ACHN (cell line): ENCODE data around the gene RNASE13.

ENCODE experiments used
- DNase-seq: peaks from one replicate; pipeline ENCODE4 v3.0.0-alpha.2; 2015
- in situ Hi-C: cut with HindIII; loops from 2 replicates; pipeline ENCODE4 v1.10.0; 2017; ENCODE audit warnings: low sequenced_read_pairs, low pct_ligation_motif_present, low pct_unique_long_range_greater_than_20kb

The RNASE13 gene

DNA sequence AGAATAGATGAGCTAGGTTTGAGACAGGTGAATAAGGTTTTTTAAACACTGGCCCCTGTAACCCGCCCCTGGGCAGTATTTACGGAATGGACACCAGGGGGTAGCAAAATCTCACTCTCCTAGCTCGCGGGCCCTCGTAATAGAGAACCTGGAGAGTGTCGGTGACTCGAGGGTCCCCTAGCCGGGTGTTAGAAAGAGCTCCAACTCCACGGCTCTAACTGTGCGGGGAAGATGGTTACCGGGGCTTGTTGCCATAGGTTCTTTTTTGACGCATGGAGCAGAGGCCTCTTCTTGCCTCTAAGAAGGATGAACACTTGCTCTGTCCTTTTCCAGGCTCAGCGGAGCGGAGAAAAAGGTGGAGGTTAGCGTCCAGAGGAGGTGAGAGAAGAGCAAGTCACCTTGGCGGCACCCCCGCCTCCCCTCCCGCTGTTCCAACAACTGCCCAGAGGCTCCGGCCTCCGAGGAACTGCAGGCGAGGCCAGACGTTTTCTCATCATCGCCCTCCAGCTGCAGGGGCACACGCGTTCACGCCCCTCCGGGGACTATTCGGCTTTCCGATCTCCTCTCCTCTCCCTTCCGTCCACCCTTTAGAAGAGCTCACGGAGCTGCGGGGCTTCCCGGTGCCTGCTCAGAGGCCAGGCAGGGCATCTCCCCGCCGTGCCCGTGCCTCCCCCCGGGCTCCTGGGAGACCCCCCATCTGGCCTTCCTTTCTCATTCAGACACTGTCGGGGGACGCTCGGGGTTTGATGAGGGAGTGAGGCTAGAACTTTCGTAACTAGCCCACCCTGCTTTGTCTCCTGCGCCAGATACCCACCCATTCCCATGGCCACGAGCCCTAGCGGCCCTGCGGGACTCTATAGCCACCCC lies 34.1 kb upstream of the RNASE13 start:
- peak; percentile 67 for DNase-seq
- in situ Hi-C loops: no loop called here

DNA sequence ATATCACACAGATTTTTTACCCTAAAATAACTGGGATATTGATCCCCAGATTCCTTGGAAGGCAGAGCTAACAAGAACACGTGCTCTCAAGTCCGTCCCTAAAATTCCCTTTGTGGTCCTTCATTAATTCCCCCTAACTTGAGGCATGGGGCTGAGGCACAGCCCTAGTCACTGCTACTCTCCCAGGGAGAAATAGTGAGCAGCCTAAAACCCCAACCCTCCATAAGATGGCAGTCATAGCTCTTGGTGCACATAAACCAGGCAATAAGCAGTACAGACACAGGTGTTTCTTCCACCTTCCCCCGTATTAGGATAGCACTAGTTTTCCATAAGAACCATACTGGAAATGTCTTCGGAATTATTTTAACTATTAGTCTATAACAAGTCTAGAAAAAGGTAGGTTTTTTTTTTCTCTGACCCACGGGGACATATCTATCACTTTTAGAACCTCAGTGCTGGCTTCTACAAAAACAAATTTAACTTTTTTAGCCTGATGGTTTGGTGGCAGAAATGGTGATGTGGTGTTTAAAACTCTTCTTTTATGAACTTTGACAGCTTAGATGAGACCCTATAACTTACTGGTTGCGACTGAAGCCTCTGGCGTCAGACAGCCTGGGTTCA lies 32.4 kb upstream of the RNASE13 start:
- DNase-seq: peak; percentile 30
- in situ Hi-C loops: no loop called here

DNA sequence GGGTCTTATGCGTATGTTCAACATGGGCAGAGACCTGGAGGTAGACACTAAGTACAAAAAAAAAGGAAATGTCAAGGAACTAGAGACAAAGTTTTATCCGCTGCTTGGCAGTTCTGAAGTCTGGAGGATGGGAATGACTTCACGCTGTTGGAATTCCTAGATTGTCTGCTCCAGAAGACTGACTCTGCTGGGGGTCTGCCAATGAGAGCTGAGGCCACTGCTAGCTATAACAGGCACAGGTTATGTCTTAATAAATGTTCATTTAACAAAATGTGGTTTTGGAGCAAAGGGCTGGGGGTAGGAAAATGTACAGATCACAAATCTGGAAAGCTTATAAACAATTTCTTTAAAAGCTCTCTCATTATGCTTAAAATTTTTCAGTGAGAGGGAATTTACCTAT lies 28.9 kb upstream of the RNASE13 start:
- in situ Hi-C loops: no loop called here
- DNase-seq: peak; percentile 86

DNA sequence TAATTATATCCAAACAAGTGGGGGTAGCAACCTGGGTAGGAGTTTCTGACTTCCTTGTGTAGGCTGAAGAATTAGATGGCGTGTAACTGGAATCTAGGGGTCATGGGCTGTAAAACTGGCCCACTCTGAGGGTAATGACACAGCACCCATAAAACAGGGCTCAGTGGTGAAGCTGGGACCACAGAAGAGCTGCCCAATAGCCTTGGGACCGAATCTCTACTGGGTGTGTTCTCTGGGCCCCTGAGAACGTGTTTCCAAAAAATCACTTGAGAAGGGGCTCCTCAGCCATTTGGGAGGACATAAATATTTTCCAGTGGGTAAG lies 26.7 kb upstream of the RNASE13 start:
- in situ Hi-C loops: no loop called here
- no peak for DNase-seq

DNA sequence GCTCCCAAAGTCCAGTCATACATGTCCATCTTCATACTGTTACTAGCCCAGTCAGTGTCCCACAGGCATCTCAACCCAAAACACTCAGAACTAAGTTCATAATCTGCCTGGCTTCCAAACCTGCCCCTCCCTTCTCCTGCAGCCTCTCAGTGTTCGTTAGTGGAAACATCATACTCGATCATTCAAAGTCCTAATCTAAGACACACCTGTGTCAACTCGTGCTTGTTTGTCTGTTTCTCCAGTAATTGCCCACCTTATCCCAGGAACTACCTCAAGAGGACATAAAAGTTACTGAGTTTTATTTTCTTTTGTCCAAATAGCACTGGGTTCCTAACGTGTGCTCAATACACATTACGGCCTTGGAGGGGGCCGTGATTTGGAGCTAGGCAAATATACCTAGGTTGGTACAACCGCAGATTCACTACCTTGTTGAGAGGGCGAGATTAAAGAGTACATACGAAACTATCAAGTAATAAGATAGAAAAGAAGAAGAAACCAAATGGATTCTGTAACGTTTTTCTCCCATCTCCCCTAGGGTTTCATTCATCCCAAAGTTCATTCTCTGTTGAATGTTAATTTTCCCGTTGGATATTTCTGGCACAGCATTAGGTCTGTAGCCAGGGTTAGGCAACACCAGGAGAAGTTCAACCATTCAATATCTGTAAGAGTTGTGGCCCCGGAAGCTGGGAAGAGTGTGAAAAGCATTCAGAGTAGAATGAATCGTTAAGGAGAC lies 26.2 kb upstream of the RNASE13 start:
- DNase-seq: no peak
- in situ Hi-C loops: no loop called here

DNA sequence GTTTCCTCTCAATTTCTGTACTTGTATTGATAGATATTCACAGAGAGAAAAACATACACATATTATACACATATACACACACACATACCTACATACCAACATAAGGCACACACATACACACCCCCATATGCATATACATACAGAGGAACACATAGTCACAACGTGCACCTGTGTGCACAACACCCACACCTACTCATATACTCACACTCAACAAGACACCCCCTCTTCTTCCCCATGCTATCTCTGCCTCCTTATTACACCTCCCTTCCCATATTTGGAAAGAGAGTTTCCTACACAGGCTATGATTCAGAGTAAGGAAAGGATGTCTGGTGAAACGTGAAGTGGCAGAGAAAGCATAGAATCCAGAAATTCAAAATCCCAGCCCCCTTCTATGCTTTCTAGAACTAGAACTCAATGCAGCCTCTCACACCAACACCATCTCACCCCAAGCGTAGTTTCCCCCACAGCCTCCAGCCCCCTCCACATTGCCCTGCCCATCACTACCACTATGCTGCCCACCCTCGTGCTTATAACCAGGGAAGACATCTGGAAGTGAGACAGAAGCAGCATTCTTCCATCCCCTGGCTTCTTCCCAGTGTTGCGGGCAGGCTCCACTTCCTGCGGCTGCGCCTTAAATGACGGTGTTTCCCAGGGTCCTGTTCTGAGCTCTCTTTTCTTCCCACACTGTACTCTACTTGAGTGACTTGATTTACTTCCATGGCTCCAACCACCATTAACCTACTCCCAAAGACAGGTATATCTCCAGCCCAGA lies 25.4 kb upstream of the RNASE13 start:
- in situ Hi-C loops: no loop called here
- no peak for DNase-seq

DNA sequence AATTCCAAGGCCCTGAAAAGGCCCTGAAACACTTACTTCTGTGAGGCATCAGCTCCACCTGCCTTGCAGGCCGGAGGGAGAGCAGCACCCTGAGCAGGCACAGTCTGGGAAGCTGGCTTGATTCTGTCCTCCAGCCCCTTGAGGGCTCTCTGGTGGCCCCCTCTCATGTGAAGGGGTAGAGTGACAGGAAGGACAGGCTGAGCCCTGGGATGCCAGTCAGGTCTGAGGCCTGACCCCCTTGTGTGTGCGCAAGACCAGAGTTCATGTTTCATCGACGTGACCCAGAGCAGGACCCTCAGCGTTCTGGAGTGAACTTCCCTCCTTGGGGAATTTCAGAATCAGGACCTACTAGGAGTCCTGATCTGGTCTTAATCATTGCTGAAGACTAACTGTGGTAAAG lies 24.3 kb upstream of the RNASE13 start:
- no peak for DNase-seq
- in situ Hi-C loops: no loop called here

DNA sequence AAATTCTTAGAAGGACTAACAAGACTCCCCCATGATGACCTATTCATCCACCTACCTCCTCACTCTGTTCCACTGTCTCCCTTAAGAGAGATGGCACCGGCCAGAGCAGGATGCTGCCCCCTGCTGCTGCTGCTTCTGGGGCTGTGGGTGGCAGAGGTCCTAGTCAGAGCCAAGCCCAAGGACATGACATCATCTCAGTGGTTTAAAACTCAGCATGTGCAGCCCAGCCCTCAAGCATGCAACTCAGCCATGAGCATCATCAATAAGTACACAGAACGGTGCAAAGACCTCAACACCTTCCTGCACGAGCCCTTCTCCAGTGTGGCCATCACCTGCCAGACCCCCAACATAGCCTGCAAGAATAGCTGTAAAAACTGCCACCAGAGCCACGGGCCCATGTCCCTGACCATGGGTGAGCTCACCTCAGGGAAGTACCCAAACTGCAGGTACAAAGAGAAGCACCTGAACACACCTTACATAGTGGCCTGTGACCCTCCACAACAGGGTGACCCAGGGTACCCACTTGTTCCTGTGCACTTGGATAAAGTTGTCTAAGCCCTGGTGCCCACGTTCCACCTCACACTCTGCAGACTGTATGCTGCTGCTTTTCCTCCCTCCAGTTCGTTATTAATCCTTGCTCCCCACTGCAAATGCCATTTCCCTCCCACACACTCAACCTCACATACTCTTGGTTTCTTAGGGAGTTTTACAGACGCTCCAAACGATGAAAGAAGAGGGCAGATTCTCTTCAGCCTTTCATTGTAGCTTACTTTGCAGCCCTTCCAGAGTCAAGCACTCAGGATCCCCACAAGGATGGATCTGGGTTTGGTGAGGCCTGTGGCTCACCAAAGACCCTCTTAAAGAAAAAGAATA lies 23.4 kb upstream of the RNASE13 start, which contains the start of gene RNASE8:
TSS of gene RNASE8 (plus strand) at position 20 of the 873 bp plus-strand sequence. CDS start at position 91, 71 bp downstream.
- in situ Hi-C loops: no loop called here
- no peak for DNase-seq

DNA sequence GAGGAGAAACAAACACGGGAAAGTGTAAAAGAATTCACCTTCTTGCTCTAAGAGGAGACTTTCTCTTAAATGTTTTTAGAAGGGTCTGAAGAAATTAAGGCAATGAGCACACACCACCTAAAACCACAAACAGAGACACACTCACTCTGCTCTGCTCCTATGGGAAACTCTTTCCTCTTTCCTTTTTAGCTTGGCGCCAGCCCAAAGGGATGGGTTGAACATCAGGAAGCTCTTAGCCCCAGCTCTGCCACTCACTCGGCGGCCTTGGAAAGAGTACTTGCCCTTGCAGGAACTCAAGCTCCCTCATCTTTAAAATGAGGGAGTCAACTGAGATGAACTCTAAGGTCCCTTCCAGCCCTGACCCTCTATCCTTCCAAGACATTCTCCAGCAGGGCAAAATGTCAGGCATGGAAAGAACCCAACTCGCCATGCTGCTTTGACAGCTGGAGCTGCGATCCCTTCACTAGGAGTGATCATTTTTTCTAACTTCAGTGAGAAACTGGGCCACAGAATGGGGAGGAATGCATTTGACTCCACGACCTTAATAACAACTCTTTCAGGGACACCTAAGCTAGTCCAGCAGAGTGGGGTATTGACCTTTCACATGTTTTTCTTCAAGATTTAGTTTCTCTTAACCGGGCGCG lies 22.0 kb upstream of the RNASE13 start:
- in situ Hi-C loops: no loop called here
- no peak for DNase-seq

DNA sequence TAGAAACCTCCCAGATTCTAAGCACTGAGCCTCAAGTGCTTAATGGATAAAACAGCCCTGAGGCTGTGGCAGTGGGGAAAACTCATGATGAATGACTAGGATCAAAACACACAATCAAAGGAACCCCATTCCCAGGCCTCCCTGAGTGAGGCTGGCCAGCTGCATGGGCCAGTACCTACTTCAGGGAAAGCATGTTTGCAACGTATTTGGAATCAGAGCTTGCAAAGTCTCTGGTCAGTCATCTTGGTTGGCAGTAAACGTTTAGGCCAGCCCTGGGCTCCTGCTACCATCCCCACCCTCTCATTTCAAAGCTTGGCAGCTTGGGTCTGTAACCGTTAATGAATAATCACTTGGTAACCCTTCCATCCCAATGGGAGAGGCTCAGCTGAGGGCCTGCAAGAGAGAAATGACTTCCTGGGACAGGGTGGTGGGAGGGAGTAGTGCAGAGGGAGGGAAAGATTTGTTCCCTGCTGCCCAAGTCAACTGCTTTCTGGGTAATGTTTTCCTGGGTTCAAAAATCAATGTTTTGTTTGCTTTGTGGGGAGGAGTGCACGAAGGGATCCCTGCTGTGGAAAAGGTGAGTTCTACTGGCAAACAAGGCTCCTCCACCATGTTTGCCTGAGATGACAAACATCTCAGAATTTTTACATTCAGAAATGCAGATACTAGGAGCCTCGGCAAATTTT lies 21.0 kb upstream of the RNASE13 start:
- in situ Hi-C loops: no loop called here
- peak; percentile 50 for DNase-seq

DNA sequence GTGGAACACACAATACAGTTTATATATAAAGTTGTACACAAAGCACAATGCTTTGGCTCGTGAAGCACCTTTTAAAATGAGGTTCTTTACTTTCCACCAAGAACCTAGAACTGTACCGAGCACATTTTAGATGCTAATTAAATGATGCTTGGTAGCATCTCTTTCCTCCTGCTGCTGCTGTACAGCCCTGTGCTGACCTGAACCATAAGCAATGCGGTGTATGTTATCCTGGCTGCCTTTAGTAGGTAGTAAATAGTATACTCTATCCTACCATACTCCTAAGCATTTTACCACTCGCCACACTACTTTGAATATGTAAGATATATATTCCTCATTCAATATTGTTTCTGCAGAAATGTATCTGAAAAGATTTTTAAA lies 20.1 kb upstream of the RNASE13 start:
- no peak for DNase-seq
- in situ Hi-C loops: no loop called here

DNA sequence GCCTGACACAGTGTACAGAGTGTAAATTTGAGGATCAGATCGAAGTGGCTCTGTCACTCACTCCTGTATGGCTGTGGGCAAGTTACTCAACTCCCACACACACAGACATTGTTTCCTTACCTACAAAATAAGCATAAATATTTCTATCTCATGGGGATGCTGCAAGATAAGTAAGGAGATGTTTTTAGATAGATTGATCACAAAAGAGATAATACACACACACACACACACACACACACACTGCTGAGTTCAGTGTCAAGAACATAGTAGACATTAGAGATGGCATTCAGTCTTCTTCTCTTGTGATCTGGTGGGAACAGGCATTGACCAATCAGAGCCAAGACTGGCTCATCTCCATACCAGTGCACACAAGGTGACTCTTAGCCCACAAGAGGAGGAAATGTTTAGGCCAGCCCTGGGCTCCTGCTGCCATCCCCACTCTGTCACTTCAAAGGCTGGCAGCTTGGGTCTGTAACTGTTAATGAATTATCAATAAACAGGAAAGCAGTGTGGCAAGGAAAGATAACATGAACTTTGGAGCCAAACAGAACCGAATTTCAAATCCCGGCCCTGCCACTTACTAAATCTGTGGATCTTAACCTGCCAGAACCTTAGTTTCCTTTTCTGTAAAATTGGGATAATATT lies 19.6 kb upstream of the RNASE13 start:
- DNase-seq: no peak
- in situ Hi-C loops: no loop called here

DNA sequence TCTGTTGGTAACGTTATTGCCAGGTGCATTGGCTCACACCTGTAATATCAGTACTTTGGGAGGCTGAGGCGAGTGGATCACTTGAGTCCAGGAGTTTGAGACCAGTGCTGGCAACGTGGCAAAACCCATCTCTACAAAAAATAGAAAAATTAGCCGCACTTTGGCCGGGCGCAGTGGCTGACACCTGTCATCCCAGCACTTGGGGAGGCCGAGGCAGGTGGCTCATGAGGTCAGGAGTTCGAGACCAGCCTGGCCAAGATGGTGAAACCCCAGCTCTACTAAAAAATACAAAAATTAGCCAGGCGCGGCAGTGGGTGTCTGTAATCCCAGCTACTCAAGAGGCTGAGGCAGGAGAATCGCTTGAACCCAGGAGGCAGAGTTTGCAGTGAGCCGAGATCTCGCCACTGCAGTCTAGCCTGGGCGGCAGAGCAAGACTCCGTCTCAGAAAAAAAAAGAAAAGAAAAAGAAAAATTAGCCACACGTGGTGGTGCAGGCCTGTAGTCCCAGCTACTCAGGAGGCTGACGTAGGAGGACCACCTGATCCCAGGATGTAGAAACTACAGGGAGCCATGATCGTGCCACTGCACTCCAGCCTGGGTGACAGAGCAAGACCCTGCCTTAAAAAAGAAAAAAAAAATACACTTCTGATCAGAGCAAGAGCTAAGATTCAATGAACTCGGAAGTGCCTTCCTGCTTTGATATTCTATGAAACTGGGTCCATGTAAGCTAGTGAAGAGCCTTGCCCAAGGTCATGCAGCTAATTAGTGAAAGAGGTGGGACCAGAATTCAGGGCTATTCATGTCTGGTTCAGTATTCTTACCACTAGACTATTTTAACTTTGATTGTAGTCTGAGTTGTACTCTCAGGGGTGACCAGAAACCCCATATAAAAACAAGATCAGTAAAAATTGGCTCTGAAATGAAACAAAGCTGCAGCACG lies 18.8 kb upstream of the RNASE13 start:
- DNase-seq: no peak
- in situ Hi-C loops: no loop called here

DNA sequence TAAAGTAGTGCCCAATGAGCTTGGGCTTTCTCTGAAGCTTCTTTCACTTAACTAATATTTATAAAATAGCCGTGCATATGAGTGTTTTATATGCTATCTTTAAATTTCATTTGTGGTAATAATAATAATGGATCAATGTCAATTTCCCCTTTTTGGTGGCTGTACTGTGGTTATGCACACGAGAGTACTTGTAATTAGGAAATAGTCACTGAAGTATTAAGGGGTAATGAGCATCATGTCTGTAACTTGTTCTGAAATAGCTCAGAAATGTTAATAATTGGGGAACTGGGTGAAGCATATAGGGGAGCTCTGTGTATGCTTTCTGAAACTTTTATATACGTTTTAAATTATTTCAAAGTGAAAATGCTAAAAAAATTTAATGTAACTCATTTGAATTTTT lies 16.0 kb upstream of the RNASE13 start:
- DNase-seq: no peak
- in situ Hi-C loops: no loop called here

DNA sequence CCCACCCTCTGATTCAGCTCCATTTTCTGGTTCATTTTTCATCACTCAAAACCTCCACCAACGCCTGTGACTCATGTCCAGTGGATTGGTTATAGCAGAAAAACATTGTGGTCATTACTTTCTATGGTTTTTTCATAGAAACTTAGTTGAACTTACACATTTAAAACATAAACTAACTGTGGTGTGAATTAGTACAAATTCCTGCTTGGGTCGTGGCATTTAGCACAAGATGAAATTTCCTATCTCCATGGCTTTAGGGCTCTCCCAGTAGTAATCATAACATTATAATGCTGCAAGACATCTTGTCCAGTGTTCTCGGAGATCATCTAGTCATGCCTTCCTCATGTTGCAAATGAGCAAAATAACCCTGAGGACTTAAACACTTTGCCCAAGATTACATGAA lies 14.7 kb upstream of the RNASE13 start:
- no peak for DNase-seq

DNA sequence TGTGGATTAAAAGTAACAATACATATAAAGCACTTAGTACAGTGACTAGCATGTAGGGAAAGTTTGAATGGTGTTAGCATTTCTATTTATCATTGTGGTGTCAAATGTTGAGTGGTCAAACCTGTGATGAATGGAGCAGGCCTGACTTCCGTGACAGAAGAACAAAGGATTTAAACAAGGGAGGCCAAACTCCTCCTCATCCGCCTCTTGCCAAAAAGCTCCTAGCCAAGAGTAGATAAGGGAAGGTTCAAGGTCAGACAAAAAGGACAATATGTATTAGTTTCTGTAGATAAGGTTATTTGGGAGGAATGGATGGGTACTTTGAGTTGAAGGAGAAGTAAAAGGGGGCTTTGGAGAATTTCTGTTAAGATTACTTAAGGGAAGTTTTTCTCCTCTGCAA lies 14.0 kb upstream of the RNASE13 start:
- DNase-seq: no peak
- in situ Hi-C loops: no loop called here

More for the DNA sequence above, 14.7 kb upstream of the RNASE13 start:
- in situ Hi-C loops: no loop called here
